ENCODE results near the gene FGF7.

The FGF7 gene

DNA sequence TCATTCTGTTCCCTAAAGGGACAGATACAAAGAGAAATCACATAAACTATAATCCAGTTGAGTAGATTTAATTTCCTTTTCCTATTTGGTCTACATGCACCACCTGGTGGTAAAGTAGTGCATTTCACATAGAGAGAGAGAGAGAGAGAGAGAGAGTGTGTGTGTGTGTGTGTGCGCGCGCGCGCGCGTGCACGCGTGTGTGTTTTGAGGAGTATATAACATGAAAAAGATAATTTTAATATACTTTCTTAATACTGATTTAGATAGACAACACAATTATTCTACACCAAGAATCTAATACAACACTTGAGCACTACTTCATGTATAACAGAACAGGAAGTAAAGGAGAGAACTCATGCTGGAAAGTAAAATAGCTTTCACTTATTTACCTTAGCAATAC is 1.1 kb upstream of the FGF7 start:
- no CpG with 5 or more reads among the region's 9 CpGs for WGBS (ENCODE audit: extremely low coverage, insufficient coverage, insufficient read length)
- Histone ChIP-seq H2AK5ac (ENCODE audit: low read length) (no peak overlapping the region), H3K27me3 (ENCODE audit: insufficient read depth, low read length) (no peaks in the 10 kb centered on the region), H3K4me3 (ENCODE audit: low read depth, low read length) (no peak overlapping the region), H3K4ac (ENCODE audit: low read depth, low read length) (no peak overlapping the region), H2BK120ac (ENCODE audit: insufficient read depth, low read length, poor library complexity) (no peak overlapping the region), H4K8ac (ENCODE audit: low read depth, low read length) (no peak overlapping the region), H3K9ac (ENCODE audit: low read length) (no peak overlapping the region), H3K23ac (ENCODE audit: low read length) (no peak overlapping the region), H2BK12ac (ENCODE audit: low read length) (no peak overlapping the region), H3K18ac (ENCODE audit: low read length) (no peak overlapping the region), H3K79me1 (ENCODE audit: low read length) (no peaks in the 10 kb centered on the region), H3K36me3 (ENCODE audit: control insufficient read depth in 1 of 2, insufficient read depth in 2 of 2, low read length in 2 of 2) (peaks cover 0 to 1% of the 10 kb centered on the region in 2 experiments), H3K79me2 (ENCODE audit: control insufficient read depth, insufficient read depth, low read length, poor library complexity) (no peaks in the 10 kb centered on the region), H3K4me2 (ENCODE audit: low read length) (no peak overlapping the region), H2BK5ac (ENCODE audit: low read depth, low read length, poor library complexity) (no peak overlapping the region), H3K9me3 (ENCODE audit: insufficient read depth, low read depth, low read length) (no peaks in the 10 kb centered on the region), H3K4me1 (ENCODE audit: control insufficient read depth in 1 of 2, insufficient read depth in 2 of 2, low read length in 2 of 2) (no peaks in the 10 kb centered on the region), H3K14ac (ENCODE audit: low read length) (no peak overlapping the region), H4K12ac (ENCODE audit: low read depth, low read length) (no peak overlapping the region), H3K27ac (ENCODE audit: low read depth, low read length) (no peak overlapping the region), H2AFZ (ENCODE audit: insufficient read depth, low read length, poor library complexity) (no peak overlapping the region), H4K91ac (ENCODE audit: low read depth, low read length) (no peak overlapping the region)
- peak in 1 of 2 donors; percentile 58 for DNase-seq

DNA sequence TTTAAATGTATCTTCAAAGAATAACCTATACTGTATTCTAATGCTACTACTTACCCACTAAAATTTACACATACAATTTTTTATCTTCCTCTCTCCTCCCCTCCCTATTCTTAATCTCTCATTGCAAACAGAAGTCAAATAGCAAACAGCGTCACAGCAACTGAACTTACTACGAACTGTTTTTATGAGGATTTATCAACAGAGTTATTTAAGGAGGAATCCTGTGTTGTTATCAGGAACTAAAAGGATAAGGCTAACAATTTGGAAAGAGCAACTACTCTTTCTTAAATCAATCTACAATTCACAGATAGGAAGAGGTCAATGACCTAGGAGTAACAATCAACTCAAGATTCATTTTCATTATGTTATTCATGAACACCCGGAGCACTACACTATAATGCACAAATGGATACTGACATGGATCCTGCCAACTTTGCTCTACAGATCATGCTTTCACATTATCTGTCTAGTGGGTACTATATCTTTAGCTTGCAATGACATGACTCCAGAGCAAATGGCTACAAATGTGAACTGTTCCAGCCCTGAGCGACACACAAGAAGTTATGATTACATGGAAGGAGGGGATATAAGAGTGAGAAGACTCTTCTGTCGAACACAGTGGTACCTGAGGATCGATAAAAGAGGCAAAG is 984 bp downstream of the FGF7 start:
- WGBS (ENCODE audit: extremely low coverage, insufficient coverage, insufficient read length) = no CpG with 5 or more reads among the region's 6 CpGs
- Histone ChIP-seq H2BK12ac (ENCODE audit: low read length) (no peak overlapping the region), H3K9ac (ENCODE audit: low read length) (no peak overlapping the region), H3K18ac (ENCODE audit: low read length) (no peak overlapping the region), H3K27me3 (ENCODE audit: insufficient read depth, low read length) (no peaks in the 10 kb centered on the region), H3K4me3 (ENCODE audit: low read depth, low read length) (no peak overlapping the region), H3K4me1 (ENCODE audit: control insufficient read depth in 1 of 2, insufficient read depth in 2 of 2, low read length in 2 of 2) (no peaks in the 10 kb centered on the region), H2AK5ac (ENCODE audit: low read length) (no peak overlapping the region), H3K36me3 (ENCODE audit: control insufficient read depth in 1 of 2, insufficient read depth in 2 of 2, low read length in 2 of 2) (no peaks in the 10 kb centered on the region), H3K27ac (ENCODE audit: low read depth, low read length) (no peak overlapping the region), H4K12ac (ENCODE audit: low read depth, low read length) (no peak overlapping the region), H3K4me2 (ENCODE audit: low read length) (no peak overlapping the region), H4K91ac (ENCODE audit: low read depth, low read length) (no peak overlapping the region), H2AFZ (ENCODE audit: insufficient read depth, low read length, poor library complexity) (no peak overlapping the region), H3K23ac (ENCODE audit: low read length) (no peak overlapping the region), H3K79me1 (ENCODE audit: low read length) (no peaks in the 10 kb centered on the region), H3K4ac (ENCODE audit: low read depth, low read length) (no peak overlapping the region), H3K14ac (ENCODE audit: low read length) (no peak overlapping the region), H4K8ac (ENCODE audit: low read depth, low read length) (no peak overlapping the region), H2BK5ac (ENCODE audit: low read depth, low read length, poor library complexity) (no peak overlapping the region), H3K79me2 (ENCODE audit: control insufficient read depth, insufficient read depth, low read length, poor library complexity) (no peaks in the 10 kb centered on the region), H3K9me3 (ENCODE audit: insufficient read depth, low read depth, low read length) (no peaks in the 10 kb centered on the region), H2BK120ac (ENCODE audit: insufficient read depth, low read length, poor library complexity) (no peak overlapping the region)
- no peak for DNase-seq

DNA sequence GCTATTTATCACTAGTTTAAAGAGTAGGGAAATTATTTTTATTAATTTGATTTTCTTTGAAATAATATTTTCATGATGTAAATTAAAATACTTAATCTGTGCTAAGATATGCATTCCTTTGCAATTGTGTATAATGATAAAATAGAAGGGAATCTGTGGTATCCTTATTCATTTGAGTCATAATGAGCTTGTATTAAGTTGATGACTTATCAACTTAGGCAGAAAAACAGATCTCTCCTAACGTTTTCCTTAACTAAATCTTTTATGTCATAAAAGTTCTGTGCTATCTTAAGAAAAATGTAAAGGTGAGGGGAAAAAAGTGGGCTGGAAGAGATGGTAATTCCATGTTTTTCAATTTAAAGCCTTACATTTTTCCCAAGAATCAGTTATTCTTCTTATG is 1.9 kb downstream of the FGF7 start:
- no peak for DNase-seq
- Histone ChIP-seq H2AK5ac (ENCODE audit: low read length) (no peak overlapping the region), H3K79me1 (ENCODE audit: low read length) (no peaks in the 10 kb centered on the region), H3K18ac (ENCODE audit: low read length) (no peak overlapping the region), H3K9ac (ENCODE audit: low read length) (no peak overlapping the region), H2BK120ac (ENCODE audit: insufficient read depth, low read length, poor library complexity) (no peak overlapping the region), H3K4me1 (ENCODE audit: control insufficient read depth in 1 of 2, insufficient read depth in 2 of 2, low read length in 2 of 2) (no peaks in the 10 kb centered on the region), H2BK5ac (ENCODE audit: low read depth, low read length, poor library complexity) (no peak overlapping the region), H3K79me2 (ENCODE audit: control insufficient read depth, insufficient read depth, low read length, poor library complexity) (no peaks in the 10 kb centered on the region), H4K8ac (ENCODE audit: low read depth, low read length) (no peak overlapping the region), H2BK12ac (ENCODE audit: low read length) (no peak overlapping the region), H3K9me3 (ENCODE audit: insufficient read depth, low read depth, low read length) (no peaks in the 10 kb centered on the region), H3K4me2 (ENCODE audit: low read length) (no peak overlapping the region), H4K12ac (ENCODE audit: low read depth, low read length) (no peak overlapping the region), H3K27me3 (ENCODE audit: insufficient read depth, low read length) (no peaks in the 10 kb centered on the region), H3K14ac (ENCODE audit: low read length) (no peak overlapping the region), H3K4me3 (ENCODE audit: low read depth, low read length) (no peak overlapping the region), H3K4ac (ENCODE audit: low read depth, low read length) (no peak overlapping the region), H4K91ac (ENCODE audit: low read depth, low read length) (no peak overlapping the region), H3K36me3 (ENCODE audit: control insufficient read depth in 1 of 2, insufficient read depth in 2 of 2, low read length in 2 of 2) (no peaks in the 10 kb centered on the region), H3K27ac (ENCODE audit: low read depth, low read length) (no peak overlapping the region), H2AFZ (ENCODE audit: insufficient read depth, low read length, poor library complexity) (no peak overlapping the region), H3K23ac (ENCODE audit: low read length) (no peak overlapping the region)
- WGBS (ENCODE audit: extremely low coverage, insufficient coverage, insufficient read length) = no CpG with 5 or more reads among the region's 1 CpG

DNA sequence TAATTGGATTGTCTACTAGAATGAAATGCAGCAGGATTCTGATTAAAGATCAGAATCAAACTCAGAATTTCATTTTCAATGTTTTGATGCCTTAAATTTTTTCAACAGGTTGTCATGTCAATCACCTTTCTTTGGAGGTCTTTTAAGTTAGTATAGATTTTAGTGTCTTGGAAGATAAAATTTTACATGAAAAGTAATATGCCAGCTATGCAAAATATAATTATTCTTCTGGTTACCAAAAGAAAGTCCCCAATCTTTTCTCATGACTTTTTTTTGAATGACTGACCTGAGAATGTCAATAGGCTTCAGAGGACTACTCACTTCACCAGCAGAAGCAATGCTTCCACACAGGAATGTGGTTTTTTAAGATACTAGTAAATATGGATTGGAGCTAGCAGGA is 4.3 kb downstream of the FGF7 start:
- no peak overlapping the region for H2AK5ac ChIP-seq (ENCODE audit: low read length)
- no peak overlapping the region for H4K91ac ChIP-seq (ENCODE audit: low read depth, low read length)
- H2AFZ ChIP-seq (ENCODE audit: insufficient read depth, low read length, poor library complexity) = no peak overlapping the region
- no peak overlapping the region for H3K18ac ChIP-seq (ENCODE audit: low read length)
- no peak overlapping the region for H3K14ac ChIP-seq (ENCODE audit: low read length)
- no peak overlapping the region for H3K9ac ChIP-seq (ENCODE audit: low read length)
- H3K27me3 ChIP-seq (ENCODE audit: insufficient read depth, low read length) = no peaks in the 10 kb centered on the region
- no peaks in the 10 kb centered on the region for H3K79me1 ChIP-seq (ENCODE audit: low read length)
- no peaks in the 10 kb centered on the region for H3K79me2 ChIP-seq (ENCODE audit: control insufficient read depth, insufficient read depth, low read length, poor library complexity)
- no peak overlapping the region for H2BK5ac ChIP-seq (ENCODE audit: low read depth, low read length, poor library complexity)
- H2BK12ac ChIP-seq (ENCODE audit: low read length) = no peak overlapping the region
- H4K8ac ChIP-seq (ENCODE audit: low read depth, low read length) = no peak overlapping the region
- no peak overlapping the region for H3K23ac ChIP-seq (ENCODE audit: low read length)
- H3K4ac ChIP-seq (ENCODE audit: low read depth, low read length) = no peak overlapping the region
- DNase-seq = no peak
- H2BK120ac ChIP-seq (ENCODE audit: insufficient read depth, low read length, poor library complexity) = no peak overlapping the region
- H3K27ac ChIP-seq (ENCODE audit: low read depth, low read length) = no peak overlapping the region
- H3K9me3 ChIP-seq (ENCODE audit: insufficient read depth, low read depth, low read length) = no peaks in the 10 kb centered on the region
- H3K4me1 ChIP-seq (ENCODE audit: control insufficient read depth in 1 of 2, insufficient read depth in 2 of 2, low read length in 2 of 2) = no peaks in the 10 kb centered on the region
- H3K4me2 ChIP-seq (ENCODE audit: low read length) = no peak overlapping the region
- H4K12ac ChIP-seq (ENCODE audit: low read depth, low read length) = no peak overlapping the region
- H3K36me3 ChIP-seq (ENCODE audit: control insufficient read depth in 1 of 2, insufficient read depth in 2 of 2, low read length in 2 of 2) = no peaks in the 10 kb centered on the region
- H3K4me3 ChIP-seq (ENCODE audit: low read depth, low read length) = no peak overlapping the region
